K562 (cell line): ENCODE data around the gene RALGAPA2. TPM values are rescaled to one million over a fixed set of nuclear protein-coding genes. Genes with fewer than 3 reads are reported as not detected.

Source experiments
- ATAC-seq: fragments of 200-7000 bp; cut with Tn5 transposase; 3 replicates; pipeline ENCODE4 v1.9.1; 2020; ENCODE audit warnings: moderate library complexity
- BruUV-seq: library from RNA; stranded (reverse); fragments of 400-500 nt; replicated peaks from 2 replicates; lab custom pipeline; 2021; lab: Mats Ljungman, UMichigan
- CTCF ChIA-PET: fragments of 300-600 bp; formaldehyde crosslinking; extraction: SDS; loops from one replicate; lab custom pipeline; 2021; ENCODE audit warnings: low intra/inter-chr PET ratio; lab: Yijun Ruan, JAX
- POLR2A ChIA-PET: fragments of 300-600, 350-650 bp; sonication (Branson Sonifier 250); formaldehyde crosslinking; extraction: SDS; loops from one replicate; lab custom pipeline; 2021; ENCODE audit warnings: antibody characterized with exemption, inconsistent platforms; lab: Yijun Ruan, JAX
- DNase-seq, 4 experiments: peaks; one replicate each; pipeline versions ENCODE4 v3.0.0 to v3.0.0-alpha.2; 2011 to 2018; ENCODE audit warnings: low spot score in 3 of 4, mixed read lengths in 3 of 4; ENCODE audit errors: extremely low read depth in 1 of 4
- FAIRE-seq: peaks from 2 replicates; lab custom pipeline; 2011; peaks lifted over from hg19 to GRCh38; lab: Jason Lieb, UNC
- H2AFZ ChIP-seq: 2 replicates; pipeline ENCODE4 v1.6.0; 2011; ENCODE audit warnings: low read depth, low read length, control low read depth, inconsistent platforms
- H3K27ac ChIP-seq: fragments of 200-600 bp; 3 replicates; pipeline ENCODE4 v1.8.0; 2011; ENCODE audit warnings: low read depth, mild to moderate bottlenecking, control low read depth, inconsistent platforms, low read length, moderate library complexity, mixed read lengths; ENCODE audit errors: extremely low read depth
- H3K27me3 ChIP-seq, 2 experiments: fragments of 300-600 bp in 1 of 2; 2 replicates in 1 of 2; 3 replicates in 1 of 2; pipeline versions ENCODE4 v1.6.0 to v1.8.0; 2011; ENCODE audit warnings: inconsistent platforms in 2 of 2, low read length in 2 of 2, mild to moderate bottlenecking in 1 of 2, mixed read lengths in 1 of 2, moderate library complexity in 1 of 2; ENCODE audit not compliant: control insufficient read depth in 2 of 2, insufficient read depth in 2 of 2
- H3K36me3 ChIP-seq: fragments of 300-600 bp; 3 replicates; pipeline ENCODE4 v1.8.0; 2011; ENCODE audit warnings: mild to moderate bottlenecking, low read length, inconsistent platforms; ENCODE audit not compliant: control insufficient read depth, insufficient read depth
- H3K4me1 ChIP-seq, 2 experiments: fragments of 200-600 bp in 1 of 2; replicated peaks in 1 of 2; 2 replicates in 1 of 2; 3 replicates in 1 of 2; pipeline versions ENCODE4 v1.5.1 to v1.8.0; 2011; ENCODE audit warnings: inconsistent platforms in 2 of 2, low read length in 2 of 2, mild to moderate bottlenecking in 1 of 2, mixed read lengths in 1 of 2, moderate library complexity in 1 of 2; ENCODE audit not compliant: control insufficient read depth in 2 of 2, insufficient read depth in 2 of 2
- H3K4me2 ChIP-seq: 2 replicates; pipeline ENCODE4 v1.6.1; 2011; ENCODE audit warnings: low read length, control low read depth, inconsistent platforms, mixed read lengths; ENCODE audit not compliant: insufficient read depth
- H3K4me3 ChIP-seq: fragments of 200-600 bp; sonication (generic), shearing (Covaris generic); 2 replicates; pipeline ENCODE4 v1.5.1; 2016; ENCODE audit warnings: control low read depth, inconsistent platforms
- H3K79me2 ChIP-seq: fragments of 200-600 bp; 3 replicates; pipeline ENCODE4 v1.8.0; 2011; ENCODE audit warnings: low read length, inconsistent platforms; ENCODE audit not compliant: control insufficient read depth, insufficient read depth
- H3K9ac ChIP-seq, 2 experiments: 2 replicates each; pipeline versions ENCODE4 v1.6.0 to v1.6.1; 2011; ENCODE audit warnings: low read depth in 2 of 2, low read length in 2 of 2, control low read depth in 1 of 2, inconsistent platforms in 1 of 2, mild to moderate bottlenecking in 1 of 2, mixed read lengths in 1 of 2; ENCODE audit not compliant: insufficient read depth in 1 of 2
- H3K9me1 ChIP-seq: one replicate; pipeline ENCODE4 v1.6.0; 2011; ENCODE audit warnings: inconsistent platforms, mild to moderate bottlenecking, low read length, moderate library complexity; ENCODE audit not compliant: control insufficient read depth, insufficient read depth
- H3K9me3 ChIP-seq: replicated peaks from 2 replicates; pipeline ENCODE4 v1.5.1; 2011; ENCODE audit warnings: low read depth, low read length, inconsistent platforms; ENCODE audit not compliant: control insufficient read depth, insufficient read depth
- H4K20me1 ChIP-seq: replicated peaks from 2 replicates; pipeline ENCODE4 v1.6.1; 2011; ENCODE audit warnings: low read length, inconsistent platforms, mixed read lengths; ENCODE audit not compliant: control insufficient read depth, insufficient read depth
- ATF7 ChIP-seq: fragments of 450-650 bp; IDR thresholded peaks from 2 replicates; pipeline ENCODE4 v1.7.1; 2014; ENCODE audit warnings: mild to moderate bottlenecking, moderate library complexity
- CEBPZ ChIP-seq: fragments of 150-350 bp; IDR thresholded peaks from 2 replicates; pipeline ENCODE4 v1.6.1; 2014; ENCODE audit warnings: low read depth, mild to moderate bottlenecking, low read length, borderline replicate concordance
- HDAC1 ChIP-seq, 2 experiments: fragments of 450-650 bp; IDR thresholded peaks; 2 replicates each; pipeline ENCODE4 v1.6.1; 2016 to 2017; ENCODE audit warnings: inconsistent platforms in 1 of 2, mild to moderate bottlenecking in 1 of 2, moderate library complexity in 1 of 2
- NFE2L1 ChIP-seq: fragments of 450-650 bp; IDR thresholded peaks from 2 replicates; pipeline ENCODE4 v1.6.1; 2016; ENCODE audit warnings: missing genetic modification characterization, low read depth, mild to moderate bottlenecking, missing compliant biosample characterization, moderate library complexity, borderline replicate concordance
- NFIX ChIP-seq: fragments of 250-450 bp; sonication (Bioruptor Pico); IDR thresholded peaks from 2 replicates; pipeline ENCODE4 v1.4.0; 2020; ENCODE audit warnings: low read depth, mild to moderate bottlenecking, moderate library complexity
- NUFIP1 ChIP-seq: fragments of 450-650 bp; IDR thresholded peaks from 2 replicates; pipeline ENCODE4 v1.6.1; 2018; ENCODE audit not compliant: partially characterized antibody
- RCOR1 ChIP-seq, 2 experiments: IDR thresholded peaks; 2 replicates each; pipeline ENCODE4 v1.6.1; 2012; ENCODE audit warnings: low read depth in 2 of 2, low read length in 2 of 2, borderline replicate concordance in 1 of 2, improper control_type of control experiment in 1 of 2
- TAF7 ChIP-seq: fragments of 450-650 bp; IDR thresholded peaks from 2 replicates; pipeline ENCODE4 v1.6.1; 2016; ENCODE audit warnings: missing genetic modification characterization, missing compliant biosample characterization
- THAP7 ChIP-seq: fragments of 250-450 bp; sonication (Bioruptor Pico); IDR thresholded peaks from 2 replicates; pipeline ENCODE4 v1.5.0; 2021
- ZNF175 ChIP-seq: fragments of 200-800 bp; sonication (Bioruptor generic); IDR thresholded peaks from 2 replicates; pipeline ENCODE4 v1.6.1; 2016; ENCODE audit warnings: low read depth, mild to moderate bottlenecking, missing genetic modification characterization, missing compliant biosample characterization
- ZNF316 ChIP-seq: fragments of 450-650 bp; IDR thresholded peaks from 2 replicates; pipeline ENCODE4 v1.6.1; 2016
- ZNF444 ChIP-seq: fragments of 250-450 bp; sonication (Bioruptor Pico); IDR thresholded peaks from 2 replicates; pipeline ENCODE4 v1.4.0; 2020; ENCODE audit warnings: mild to moderate bottlenecking, moderate library complexity
- WGBS: fragments of 100-300 bp; shearing (Covaris generic); methylation state at CpG from one replicate; pipeline ENCODE4 v1.1.6; 2016; ENCODE audit warnings: low coverage, mixed read lengths; ENCODE audit not compliant: insufficient coverage; ENCODE audit errors: missing lambda C conversion rate; 5-methylcytosine and 5-hydroxymethylcytosine counted together
- in situ Hi-C: fragments of 300-500 bp; cut with MboI; formaldehyde crosslinking; loops from 4 replicates; pipeline ENCODE4 v1.15.0; 2018; ENCODE audit warnings: inconsistent platforms, mixed read lengths
- intact Hi-C: fragments of 100-400 bp; cut with micrococcal nuclease; formaldehyde crosslinking; loops from 2 replicates; pipeline ENCODE4 v1.14.2; 2022
- polyA plus RNA-seq, 8 experiments: library from polyadenylated mRNA; depleted of rRNA in 4 of 8; stranded (reverse) in 5 of 8; unstranded in 3 of 8; fragments of >200 nt; fragmentation: Nextera tagmentation in 2 of 8; fragmentation: Illumina TruSeq in 1 of 8; extraction: Ambion mirVana in 2 of 8; extraction: Trizol in 1 of 8; gene quantifications; 2 replicates each; pipeline versions ENCODE4 v1.2.1 to v1.2.3, GENCODE V29; 2011 to 2014; ENCODE audit warnings: inconsistent platforms in 1 of 8, missing spikeins in 1 of 8
- total RNA-seq, 7 experiments: library from RNA; depleted of rRNA in 6 of 7; stranded (reverse); fragments of >200 nt in 6 of 7; fragmentation: Illumina TruSeq in 2 of 7; extraction: Trizol in 2 of 7; gene quantifications; 2 replicates each; pipeline versions ENCODE4 v1.2.1 to v1.2.3, GENCODE V29; 2011 to 2021; ENCODE audit warnings: low replicate concordance in 1 of 7

RALGAPA2 gene
- total and polyA plus RNA-seq, 9 of the 15 experiments (the other 6 are each of a cell fraction or from before 2014, with no cell fraction given) = 0.35 to 2.7 (median 1.4) TPM

GRCh38 chr20:20370094-20370575 lies 342.3 kb downstream of the RALGAPA2 start:
- 17% methylated on average over 9 of the region's 10 CpGs for WGBS
- Histone ChIP-seq H2AFZ (no peak overlapping the region), H3K4me1 (no peaks in the 10 kb centered on the region), H4K20me1 (no peaks in the 10 kb centered on the region), H3K9me3 (no peaks in the 10 kb centered on the region), H3K79me2 (no peaks in the 10 kb centered on the region), H3K27ac (no peak overlapping the region), H3K4me3 (no peak overlapping the region), H3K9ac (no peak overlapping the region), H3K36me3 (no peaks in the 10 kb centered on the region), H3K9me1 (no peaks in the 10 kb centered on the region), H3K27me3 (peaks cover 0 to 10% of the 10 kb centered on the region in 2 experiments; a peak in 1 of 5 replicates), H3K4me2 (no peak overlapping the region)
- no peak for TF ChIP-seq CEBPZ
- no peak for TF ChIP-seq RCOR1 (IDR thresholded peaks at IDR 0.05; ENCODE audit: borderline replicate concordance in 1 of 2, low read depth in 2 of 2, low read length in 2 of 2)
- TF ChIP-seq ZNF316 = no peak
- no peak for TF ChIP-seq ATF7
- TF ChIP-seq THAP7 = no peak
- TF ChIP-seq NFE2L1 (tag) = no peak
- no peak for TF ChIP-seq NFIX (CRISPR knock-in tag)
- no peak for TF ChIP-seq TAF7 (tag)
- no peak for TF ChIP-seq ZNF444 (CRISPR knock-in tag)
- no peak for TF ChIP-seq ZNF175
- TF ChIP-seq HDAC1 (IDR thresholded peaks at IDR 0.05) = no peak
- TF ChIP-seq NUFIP1 = no peak
- ChIA-PET POLR2A (no interaction called here), CTCF (no interaction called here)
- FAIRE-seq (no peak), DNase-seq (no peak), ATAC-seq (no peak)
- no TSS peak for BruUV-seq
- in situ Hi-C loops (no loop called here), intact Hi-C loops (no loop called here)
